ENCODE data around the gene IFT57. TPM values are rescaled to one million over a fixed set of nuclear protein-coding genes. Genes with fewer than 3 reads are reported as not detected.
A peak's percentile ranks its signal among the peaks of the same experiment; 100 is the strongest.
"Not testable (repeated sequence)": the region's sequence is repeated elsewhere in the genome, so short reads cannot be mapped to it uniquely, and the experiment has no call there.

Gene IFT57, protein sequence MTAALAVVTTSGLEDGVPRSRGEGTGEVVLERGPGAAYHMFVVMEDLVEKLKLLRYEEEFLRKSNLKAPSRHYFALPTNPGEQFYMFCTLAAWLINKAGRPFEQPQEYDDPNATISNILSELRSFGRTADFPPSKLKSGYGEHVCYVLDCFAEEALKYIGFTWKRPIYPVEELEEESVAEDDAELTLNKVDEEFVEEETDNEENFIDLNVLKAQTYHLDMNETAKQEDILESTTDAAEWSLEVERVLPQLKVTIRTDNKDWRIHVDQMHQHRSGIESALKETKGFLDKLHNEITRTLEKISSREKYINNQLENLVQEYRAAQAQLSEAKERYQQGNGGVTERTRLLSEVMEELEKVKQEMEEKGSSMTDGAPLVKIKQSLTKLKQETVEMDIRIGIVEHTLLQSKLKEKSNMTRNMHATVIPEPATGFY
- 58.4 and 64.2 TPM in 2 replicates for total RNA-seq

DNA sequence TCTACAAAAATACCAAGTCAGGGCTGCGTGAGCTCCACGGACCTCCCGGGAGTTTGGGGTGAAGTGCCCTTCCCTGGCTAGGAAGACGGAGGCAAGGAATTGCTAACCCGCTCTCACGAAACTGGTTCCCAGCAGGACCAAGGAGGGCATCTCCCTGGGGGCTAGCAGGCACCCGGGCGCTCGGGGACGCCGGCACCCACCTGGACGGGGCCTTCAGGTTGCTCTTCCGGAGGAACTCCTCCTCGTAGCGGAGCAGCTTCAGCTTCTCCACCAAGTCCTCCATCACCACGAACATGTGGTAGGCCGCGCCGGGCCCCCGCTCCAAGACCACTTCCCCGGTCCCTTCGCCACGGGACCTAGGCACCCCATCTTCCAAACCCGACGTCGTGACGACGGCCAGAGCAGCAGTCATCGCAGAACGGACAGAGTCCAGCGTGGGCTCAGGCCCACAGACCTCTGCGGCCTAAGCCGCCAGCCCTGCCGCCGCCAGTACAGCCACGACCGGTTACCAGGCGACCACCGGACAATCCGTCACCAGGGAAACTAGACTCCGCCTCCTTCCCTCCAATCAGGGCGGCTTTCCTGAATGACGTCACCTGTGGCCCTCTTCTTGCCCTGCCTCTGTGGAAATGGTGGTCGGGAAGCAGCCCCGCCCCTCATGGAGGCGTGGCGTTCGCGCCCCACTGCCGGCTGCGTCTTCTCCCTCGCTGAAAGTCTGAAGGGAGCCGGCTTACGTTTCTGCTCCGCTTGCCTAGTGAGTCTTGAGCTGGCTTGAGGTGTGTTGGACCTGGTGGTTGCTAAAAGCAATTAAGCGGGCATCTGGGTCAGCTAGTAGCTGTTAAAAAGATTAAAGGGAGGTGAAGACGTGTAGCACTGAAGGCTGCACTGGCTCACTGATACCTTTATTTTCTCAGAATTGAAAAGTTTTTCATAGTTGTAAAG is at the start of gene IFT57:
IFT57 (minus strand) TSS at position 514 of the 942 bp plus-strand sequence; CDS start at position 412, 102 bp downstream.
- DNase-seq (ENCODE audit: low read depth): peak; percentile 73
- H3K4me3 ChIP-seq (ENCODE audit: low read depth, low read length): peak within 1 kb of the TSS; percentile 85
- TF ChIP-seq, protein P1, sequence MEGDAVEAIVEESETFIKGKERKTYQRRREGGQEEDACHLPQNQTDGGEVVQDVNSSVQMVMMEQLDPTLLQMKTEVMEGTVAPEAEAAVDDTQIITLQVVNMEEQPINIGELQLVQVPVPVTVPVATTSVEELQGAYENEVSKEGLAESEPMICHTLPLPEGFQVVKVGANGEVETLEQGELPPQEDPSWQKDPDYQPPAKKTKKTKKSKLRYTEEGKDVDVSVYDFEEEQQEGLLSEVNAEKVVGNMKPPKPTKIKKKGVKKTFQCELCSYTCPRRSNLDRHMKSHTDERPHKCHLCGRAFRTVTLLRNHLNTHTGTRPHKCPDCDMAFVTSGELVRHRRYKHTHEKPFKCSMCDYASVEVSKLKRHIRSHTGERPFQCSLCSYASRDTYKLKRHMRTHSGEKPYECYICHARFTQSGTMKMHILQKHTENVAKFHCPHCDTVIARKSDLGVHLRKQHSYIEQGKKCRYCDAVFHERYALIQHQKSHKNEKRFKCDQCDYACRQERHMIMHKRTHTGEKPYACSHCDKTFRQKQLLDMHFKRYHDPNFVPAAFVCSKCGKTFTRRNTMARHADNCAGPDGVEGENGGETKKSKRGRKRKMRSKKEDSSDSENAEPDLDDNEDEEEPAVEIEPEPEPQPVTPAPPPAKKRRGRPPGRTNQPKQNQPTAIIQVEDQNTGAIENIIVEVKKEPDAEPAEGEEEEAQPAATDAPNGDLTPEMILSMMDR (conservative IDR thresholded peaks at IDR 0.05; ENCODE audit: low read depth, low read length): no peak

DNA sequence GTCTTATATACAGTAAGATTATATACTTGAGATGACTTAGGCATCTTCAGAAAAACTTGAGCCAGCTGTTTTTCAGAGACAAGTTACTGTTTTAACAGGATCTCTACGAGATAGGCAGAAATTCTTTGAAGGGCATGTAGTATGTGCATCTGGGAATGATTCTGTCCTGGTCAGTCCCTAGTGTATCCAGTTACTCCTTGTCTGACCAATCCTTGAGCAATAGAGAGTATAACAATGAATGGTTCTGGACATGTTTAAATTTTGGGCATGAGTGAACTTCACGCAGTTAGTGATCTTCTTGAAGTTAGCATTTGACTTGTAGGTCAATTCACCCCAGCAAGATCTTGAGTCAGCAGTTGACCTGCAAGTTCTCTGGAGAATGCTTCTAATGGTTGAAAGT is 49.4 kb upstream of the IFT57 start:
- no peak overlapping the region for H3K4me3 ChIP-seq (ENCODE audit: low read depth, low read length)
- TF ChIP-seq, protein P1 (conservative IDR thresholded peaks at IDR 0.05; ENCODE audit: low read depth, low read length): no peak
- DNase-seq (ENCODE audit: low read depth): no peak

DNA sequence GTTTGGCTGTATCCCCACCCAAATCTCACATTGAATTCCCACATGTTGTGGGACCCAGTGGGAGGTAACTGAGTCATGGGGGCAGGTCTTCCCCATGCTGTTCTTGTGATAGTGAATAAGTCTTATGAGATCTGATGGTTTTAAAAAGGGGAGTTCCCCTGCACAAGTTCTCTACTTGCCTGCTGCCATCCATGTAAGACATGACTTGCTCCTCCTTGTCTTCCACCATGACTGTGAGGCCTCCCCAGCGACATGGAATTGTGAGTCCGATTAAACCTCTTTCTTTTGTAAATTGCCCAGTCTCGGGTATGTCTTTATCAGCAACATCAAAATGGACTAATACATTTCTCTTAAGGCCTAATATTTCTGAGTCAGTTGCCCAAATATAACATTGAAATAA is 46.0 kb upstream of the IFT57 start:
- not testable (repeated sequence) for DNase-seq (ENCODE audit: low read depth); H3K4me3 ChIP-seq (ENCODE audit: low read depth, low read length)

DNA sequence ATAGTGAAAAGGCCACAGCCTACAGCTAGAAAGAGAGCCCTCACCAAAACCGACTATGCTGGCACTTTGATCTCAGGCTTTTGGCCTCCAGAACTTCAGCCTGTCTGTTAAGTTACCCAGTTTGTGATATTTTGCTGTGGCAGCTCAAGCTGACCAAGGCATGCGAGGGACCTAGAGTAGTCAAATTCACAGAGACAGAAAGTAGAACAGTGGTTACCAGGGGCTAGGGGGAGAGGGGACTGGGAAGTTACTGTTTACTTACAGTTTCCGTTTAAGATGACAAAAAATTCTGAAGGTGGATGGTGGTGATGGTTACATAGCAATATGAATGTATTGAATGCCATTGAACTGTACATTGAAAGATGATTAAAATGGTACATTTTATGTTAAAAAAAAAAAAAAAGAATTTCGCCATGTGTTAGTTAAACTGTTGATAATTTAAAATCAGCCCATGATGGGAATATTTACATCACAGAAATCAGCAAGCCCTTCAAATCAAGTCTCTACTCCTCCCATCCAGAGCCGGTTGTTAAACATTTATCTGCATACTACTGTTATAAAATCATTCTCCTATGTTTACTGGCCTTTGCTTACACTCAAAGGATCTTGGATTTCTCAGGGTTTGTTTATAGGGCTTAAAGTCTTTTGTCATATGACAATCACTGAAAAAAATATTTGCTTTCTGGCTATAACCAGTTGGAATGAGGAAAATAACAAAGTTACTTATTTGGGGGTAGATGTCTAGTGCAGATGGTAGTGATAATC is 42.5 kb upstream of the IFT57 start:
- not testable (repeated sequence) for DNase-seq (ENCODE audit: low read depth); H3K4me3 ChIP-seq (ENCODE audit: low read depth, low read length)

DNA sequence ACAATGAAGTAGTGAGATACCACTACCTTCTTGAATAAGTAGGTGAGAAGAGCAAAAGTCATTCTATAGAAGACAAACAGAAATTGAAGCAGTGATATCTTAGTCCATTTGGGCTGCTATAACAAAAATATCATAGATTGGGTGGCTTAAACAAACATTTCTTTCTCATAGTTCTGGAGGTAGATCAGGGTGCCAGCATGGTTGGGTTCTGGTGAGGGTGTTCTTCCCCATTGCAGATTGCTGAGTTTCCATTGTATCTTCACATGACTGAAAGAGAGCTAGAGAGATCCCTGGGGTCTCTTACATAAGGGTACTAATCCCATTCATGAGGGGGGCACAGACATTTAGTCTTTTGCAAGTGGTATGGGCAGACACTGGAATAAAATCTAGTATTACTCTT is 32.9 kb upstream of the IFT57 start:
- TF ChIP-seq, protein P1 (conservative IDR thresholded peaks at IDR 0.05; ENCODE audit: low read depth, low read length): no peak
- no peak overlapping the region for H3K4me3 ChIP-seq (ENCODE audit: low read depth, low read length)
- DNase-seq (ENCODE audit: low read depth): no peak

DNA sequence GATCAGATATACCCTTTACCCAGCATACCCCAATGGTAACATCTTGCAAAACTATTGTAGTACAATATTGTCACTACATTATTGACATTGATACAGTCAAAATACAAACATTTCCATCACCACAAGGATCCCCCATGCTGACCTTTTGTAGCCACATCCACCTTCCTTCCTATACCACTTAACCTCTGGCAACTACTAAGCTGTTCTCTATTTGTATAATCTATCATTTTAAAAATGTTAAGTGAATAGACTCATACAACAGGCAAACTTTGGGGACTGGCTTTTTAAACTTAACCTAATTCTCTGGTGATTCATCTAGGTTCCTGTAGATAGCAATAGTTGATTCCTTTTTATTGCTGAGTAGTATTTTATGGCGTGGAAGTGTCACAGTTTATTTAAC is 29.6 kb upstream of the IFT57 start:
- TF ChIP-seq, protein P1 (conservative IDR thresholded peaks at IDR 0.05; ENCODE audit: low read depth, low read length): no peak
- no peak overlapping the region for H3K4me3 ChIP-seq (ENCODE audit: low read depth, low read length)
- DNase-seq (ENCODE audit: low read depth): no peak

DNA sequence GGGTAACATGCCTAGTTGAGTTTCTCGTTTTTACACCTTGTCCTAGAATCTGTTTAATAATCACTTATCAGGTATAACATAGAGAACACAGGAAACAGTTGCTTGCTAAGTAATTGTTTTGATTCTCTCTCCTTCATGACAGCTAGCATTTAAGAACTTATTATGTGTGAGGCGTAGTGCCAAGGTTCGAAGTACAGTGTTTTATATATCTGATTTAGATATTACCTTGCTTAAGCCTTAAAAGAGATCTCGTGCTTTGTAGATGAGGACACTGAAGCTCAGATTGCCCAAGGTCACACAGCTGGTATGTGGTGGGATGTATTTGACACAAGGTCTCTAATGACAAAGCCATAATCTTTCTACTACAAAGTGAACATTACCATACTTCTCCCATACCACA is 29.0 kb upstream of the IFT57 start:
- TF ChIP-seq, protein P1 (conservative IDR thresholded peaks at IDR 0.05; ENCODE audit: low read depth, low read length): no peak
- no peak overlapping the region for H3K4me3 ChIP-seq (ENCODE audit: low read depth, low read length)
- DNase-seq (ENCODE audit: low read depth): no peak
